Activated T-cell treated with anti-CD3 and anti-CD28 coated beads, Interleukin-2, amount 50 U/mL, for 4 hours (primary cell): ENCODE measurements around the gene IRF2. TPM values are rescaled to one million over a fixed set of nuclear protein-coding genes. Genes with fewer than 3 reads are reported as not detected.

Experiments used
- ATAC-seq, 2 donors: fragments of 200-7000 bp; cut with Tn5 transposase; one replicate each; pipeline ENCODE4 v1.10.0; 2021
- DNase-seq: peaks from one replicate; pipeline ENCODE4 v3.0.0-alpha.2; 2020
- H3K27me3 Mint-ChIP-seq: one replicate; pipeline ENCODE4 v1.8.0; 2021; ENCODE audit warnings: low read depth, mixed read lengths
- H3K36me3 Mint-ChIP-seq: one replicate; pipeline ENCODE4 v1.8.0; 2022; ENCODE audit warnings: mixed read lengths; ENCODE audit not compliant: insufficient read depth
- H3K4me1 Mint-ChIP-seq: one replicate; pipeline ENCODE4 v1.8.0; 2021; ENCODE audit warnings: low read depth, mixed read lengths
- H3K4me3 Mint-ChIP-seq: one replicate; pipeline ENCODE4 v1.8.0; 2021; ENCODE audit warnings: mild to moderate bottlenecking, moderate library complexity, mixed read lengths
- H3K9me3 Mint-ChIP-seq: one replicate; pipeline ENCODE4 v1.8.0; 2021; ENCODE audit warnings: mixed read lengths
- total RNA-seq, 3 donors: library from RNA; stranded (reverse); gene quantifications; one replicate each; pipeline ENCODE4 v1.2.1, GENCODE V29; 2021

The IRF2 gene
- total RNA-seq, 3 donors from 2014 or later: 29.3 to 37.4 (median 32.8) TPM

DNA sequence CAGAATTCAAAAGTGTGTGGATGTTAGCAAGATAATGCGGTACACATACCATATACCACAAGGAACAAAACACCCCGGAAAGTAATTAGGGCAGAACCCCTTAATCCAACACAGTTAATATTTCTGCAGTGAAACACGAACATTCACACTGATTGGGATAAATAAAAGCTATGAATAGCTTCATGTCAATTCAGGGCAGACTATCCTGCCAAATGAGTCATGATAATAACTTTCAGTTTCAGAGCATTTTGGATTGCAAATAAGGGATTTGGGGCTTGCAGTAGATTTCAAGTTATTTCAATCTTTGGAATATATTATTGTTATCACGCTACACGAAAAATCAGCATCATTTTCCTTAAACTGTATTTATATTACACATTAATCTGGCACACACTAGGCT lies 24.3 kb downstream of the IRF2 start:
- H3K9me3 Mint-ChIP-seq: no peaks in the 10 kb centered on the region
- H3K4me1 Mint-ChIP-seq: peaks cover 85% of the 10 kb centered on the region
- H3K27me3 Mint-ChIP-seq: no peaks in the 10 kb centered on the region
- ATAC-seq: peak in 1 of 2 donors; percentile 23
- DNase-seq: no peak
- H3K4me3 Mint-ChIP-seq: no peak overlapping the region
- peaks cover 30% of the 10 kb centered on the region for H3K36me3 Mint-ChIP-seq

DNA sequence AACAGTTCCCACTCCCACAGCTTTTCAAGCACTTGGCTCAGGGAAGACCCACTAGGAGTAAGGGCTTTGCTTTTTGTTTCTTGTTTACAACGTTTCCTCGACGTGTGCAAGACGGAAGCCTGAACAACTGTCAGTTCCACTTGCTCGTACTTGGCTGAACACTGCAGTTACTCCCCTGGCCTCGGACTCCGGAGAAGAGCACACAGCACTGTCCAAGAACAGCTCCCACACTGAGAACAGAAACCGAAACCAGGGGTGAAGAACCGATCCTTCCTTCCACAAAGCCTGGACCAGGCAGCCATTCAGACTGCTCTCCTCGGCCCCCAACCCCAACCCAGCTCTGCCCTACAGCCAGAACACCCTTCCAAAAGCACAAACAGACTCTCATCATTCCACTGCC lies 25.5 kb downstream of the IRF2 start:
- H3K4me3 Mint-ChIP-seq: peak overlapping the region; percentile 68
- peaks cover 32% of the 10 kb centered on the region for H3K36me3 Mint-ChIP-seq
- DNase-seq (no peak), ATAC-seq (peak in 1 of 2 donors; percentile 5)
- H3K4me1 Mint-ChIP-seq: peaks cover 85% of the 10 kb centered on the region
- H3K9me3 Mint-ChIP-seq: no peaks in the 10 kb centered on the region
- no peaks in the 10 kb centered on the region for H3K27me3 Mint-ChIP-seq

- H3K36me3 Mint-ChIP-seq: peaks cover 37% of the 10 kb centered on the region
- ATAC-seq: no peak
- peaks cover 85% of the 10 kb centered on the region for H3K4me1 Mint-ChIP-seq
- no peak overlapping the region for H3K4me3 Mint-ChIP-seq
- H3K27me3 Mint-ChIP-seq: no peaks in the 10 kb centered on the region
- no peak for DNase-seq
- H3K9me3 Mint-ChIP-seq: no peaks in the 10 kb centered on the region
These were observed 26.2 kb downstream of the IRF2 start for GRCh38 chr4:184448141-184448540.

GRCh38 chr4:184447664-184448063 lies 26.7 kb downstream of the IRF2 start:
- Mint-ChIP-seq H3K4me1 (peaks cover 85% of the 10 kb centered on the region), H3K27me3 (no peaks in the 10 kb centered on the region), H3K9me3 (no peaks in the 10 kb centered on the region), H3K4me3 (no peak overlapping the region), H3K36me3 (peaks cover 37% of the 10 kb centered on the region)
- DNase-seq (no peak), ATAC-seq (no peak)

GRCh38 chr4:184446132-184446658 lies 28.2 kb downstream of the IRF2 start:
- no peak for DNase-seq
- Mint-ChIP-seq H3K9me3 (no peaks in the 10 kb centered on the region), H3K36me3 (peaks cover 37% of the 10 kb centered on the region), H3K4me3 (no peak overlapping the region), H3K27me3 (no peaks in the 10 kb centered on the region), H3K4me1 (peaks cover 86% of the 10 kb centered on the region)
- no peak for ATAC-seq

GRCh38 chr4:184444953-184445309 lies 29.4 kb downstream of the IRF2 start:
- Mint-ChIP-seq H3K27me3 (no peaks in the 10 kb centered on the region), H3K36me3 (peaks cover 35% of the 10 kb centered on the region), H3K4me1 (peaks cover 90% of the 10 kb centered on the region), H3K9me3 (no peaks in the 10 kb centered on the region), H3K4me3 (no peak overlapping the region)
- DNase-seq: no peak
- ATAC-seq: peak; percentile 51 to 75

DNA sequence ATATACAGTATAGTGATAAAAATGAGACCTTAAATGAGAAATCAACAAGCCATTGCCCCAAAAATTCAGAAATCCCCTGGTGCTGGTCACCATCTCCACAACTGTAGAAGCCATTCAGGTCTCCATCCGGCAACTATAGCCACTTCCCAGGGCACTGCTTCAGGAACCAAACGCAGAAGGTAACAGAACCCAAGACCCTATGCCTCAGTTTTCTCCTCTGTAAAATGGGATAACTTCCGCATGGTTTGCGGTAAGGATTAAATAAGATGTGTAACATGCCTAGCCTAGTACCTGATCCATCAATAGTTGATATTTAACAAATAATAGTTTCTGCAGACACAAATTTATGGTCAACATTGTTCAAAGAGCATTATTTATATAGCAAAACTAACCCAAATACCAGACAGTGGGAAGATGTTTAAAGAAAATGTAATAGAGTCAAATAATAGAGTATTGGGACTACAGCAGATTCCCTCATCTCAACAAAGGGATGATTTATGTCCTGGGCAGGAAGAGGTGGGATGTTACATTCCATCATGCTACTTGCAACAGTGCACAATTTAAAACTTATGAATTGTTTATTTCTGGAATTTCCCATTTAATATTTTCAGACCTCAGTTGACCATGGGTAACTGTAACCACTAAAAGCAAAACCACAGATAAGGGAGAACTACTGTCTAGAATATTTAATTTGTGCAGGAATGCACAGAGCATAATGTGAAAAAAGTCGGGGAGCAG lies 30.0 kb downstream of the IRF2 start:
- Mint-ChIP-seq H3K4me1 (peaks cover 88% of the 10 kb centered on the region), H3K36me3 (peaks cover 29% of the 10 kb centered on the region)

GRCh38 chr4:184443318-184443717 lies 31.0 kb downstream of the IRF2 start:
- DNase-seq (no peak), ATAC-seq (no peak)
- H3K4me1 Mint-ChIP-seq: peaks cover 85% of the 10 kb centered on the region
- no peaks in the 10 kb centered on the region for H3K27me3 Mint-ChIP-seq
- H3K9me3 Mint-ChIP-seq: no peaks in the 10 kb centered on the region
- H3K36me3 Mint-ChIP-seq: peaks cover 23% of the 10 kb centered on the region
- H3K4me3 Mint-ChIP-seq: no peak overlapping the region

More for the DNA sequence above, 30.0 kb downstream of the IRF2 start:
- ATAC-seq (no peak), DNase-seq (no peak)
- Mint-ChIP-seq H3K9me3 (no peaks in the 10 kb centered on the region), H3K27me3 (no peaks in the 10 kb centered on the region), H3K4me3 (no peak overlapping the region)

GRCh38 chr4:184442314-184442635 lies 32.1 kb downstream of the IRF2 start:
- Mint-ChIP-seq H3K9me3 (no peaks in the 10 kb centered on the region), H3K27me3 (no peaks in the 10 kb centered on the region), H3K4me3 (no peak overlapping the region), H3K4me1 (peaks cover 86% of the 10 kb centered on the region), H3K36me3 (peaks cover 18% of the 10 kb centered on the region)
- ATAC-seq: no peak
- DNase-seq: no peak

- Mint-ChIP-seq H3K4me3 (no peak overlapping the region), H3K9me3 (no peaks in the 10 kb centered on the region), H3K36me3 (peaks cover 18% of the 10 kb centered on the region)
These were observed 32.7 kb downstream of the IRF2 start for GRCh38 chr4:184441461-184442313.

GRCh38 chr4:184440595-184441358 lies 33.6 kb downstream of the IRF2 start:
- DNase-seq (no peak), ATAC-seq (no peak)
- H3K27me3 Mint-ChIP-seq: no peaks in the 10 kb centered on the region
- H3K4me3 Mint-ChIP-seq: no peak overlapping the region
- no peaks in the 10 kb centered on the region for H3K9me3 Mint-ChIP-seq
- peaks cover 12% of the 10 kb centered on the region for H3K36me3 Mint-ChIP-seq
- peaks cover 81% of the 10 kb centered on the region for H3K4me1 Mint-ChIP-seq

More at GRCh38 chr4:184441461-184442313, 32.7 kb downstream of the IRF2 start:
- Mint-ChIP-seq H3K27me3 (no peaks in the 10 kb centered on the region), H3K4me1 (peaks cover 86% of the 10 kb centered on the region)
- DNase-seq (no peak), ATAC-seq (no peak)

- Mint-ChIP-seq H3K36me3 (peaks cover 10% of the 10 kb centered on the region), H3K4me1 (peaks cover 78% of the 10 kb centered on the region), H3K4me3 (no peak overlapping the region), H3K9me3 (no peaks in the 10 kb centered on the region), H3K27me3 (no peaks in the 10 kb centered on the region)
- no peak for ATAC-seq
- DNase-seq: no peak
These were observed 34.3 kb downstream of the IRF2 start for GRCh38 chr4:184439856-184440594.

- ATAC-seq: no peak
- no peaks in the 10 kb centered on the region for H3K27me3 Mint-ChIP-seq
- no peak for DNase-seq
- peaks cover 8% of the 10 kb centered on the region for H3K36me3 Mint-ChIP-seq
- no peaks in the 10 kb centered on the region for H3K9me3 Mint-ChIP-seq
- H3K4me1 Mint-ChIP-seq: peaks cover 75% of the 10 kb centered on the region
- no peak overlapping the region for H3K4me3 Mint-ChIP-seq
These were observed 35.0 kb downstream of the IRF2 start for GRCh38 chr4:184439386-184439785.

GRCh38 chr4:184438375-184438774 lies 36.0 kb downstream of the IRF2 start:
- Mint-ChIP-seq H3K27me3 (no peaks in the 10 kb centered on the region), H3K4me1 (peaks cover 69% of the 10 kb centered on the region), H3K36me3 (peaks cover 6% of the 10 kb centered on the region), H3K9me3 (no peaks in the 10 kb centered on the region), H3K4me3 (no peak overlapping the region)
- DNase-seq (no peak), ATAC-seq (no peak)
